ENCODE measurements around the gene TNFAIP8L1.
"Not testable (repeated sequence)": the region's sequence is repeated elsewhere in the genome, so short reads cannot be mapped to it uniquely, and the experiment has no call there.

The TNFAIP8L1 gene

DNA sequence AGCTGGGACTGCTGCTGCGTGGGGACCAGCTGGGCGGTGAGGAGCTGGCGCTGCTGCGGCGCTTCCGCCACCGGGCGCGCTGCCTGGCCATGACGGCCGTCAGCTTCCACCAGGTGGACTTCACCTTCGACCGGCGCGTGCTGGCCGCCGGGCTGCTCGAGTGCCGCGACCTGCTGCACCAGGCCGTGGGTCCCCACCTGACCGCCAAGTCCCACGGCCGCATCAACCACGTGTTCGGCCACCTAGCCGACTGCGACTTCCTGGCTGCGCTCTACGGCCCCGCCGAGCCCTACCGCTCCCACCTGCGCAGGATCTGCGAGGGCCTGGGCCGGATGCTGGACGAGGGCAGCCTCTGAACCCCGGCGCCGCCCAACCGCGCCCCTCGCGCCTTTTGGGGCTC, 12.8 kb downstream of the TNFAIP8L1 start:
- no peak for DNase-seq

- no peak for DNase-seq
Measured at GRCh38 chr19:4653793-4654436, 14.6 kb downstream of the TNFAIP8L1 start.

GRCh38 chr19:4654437-4655361, 15.4 kb downstream of the TNFAIP8L1 start:
- no peak for DNase-seq

DNA sequence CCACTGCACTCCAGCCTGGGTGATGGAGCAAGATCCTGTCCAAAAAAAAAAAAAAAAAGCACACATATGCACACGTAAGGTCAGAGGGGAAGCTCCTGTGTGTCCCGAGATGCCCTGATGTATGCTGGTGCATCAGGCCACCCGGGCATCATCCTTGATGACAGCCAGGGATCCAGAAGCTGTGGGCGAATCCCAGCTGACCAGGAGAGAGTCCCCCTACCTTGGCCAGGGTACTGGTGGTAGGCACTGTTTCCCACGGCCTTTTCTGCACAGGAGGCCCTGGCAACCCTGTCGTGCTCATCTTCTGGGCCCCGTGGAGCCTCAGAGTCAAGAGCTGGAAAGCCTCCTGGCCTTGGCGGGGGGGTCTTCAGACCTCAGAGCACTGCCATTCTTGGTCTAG, 16.8 kb downstream of the TNFAIP8L1 start:
- no peak for DNase-seq

DNA sequence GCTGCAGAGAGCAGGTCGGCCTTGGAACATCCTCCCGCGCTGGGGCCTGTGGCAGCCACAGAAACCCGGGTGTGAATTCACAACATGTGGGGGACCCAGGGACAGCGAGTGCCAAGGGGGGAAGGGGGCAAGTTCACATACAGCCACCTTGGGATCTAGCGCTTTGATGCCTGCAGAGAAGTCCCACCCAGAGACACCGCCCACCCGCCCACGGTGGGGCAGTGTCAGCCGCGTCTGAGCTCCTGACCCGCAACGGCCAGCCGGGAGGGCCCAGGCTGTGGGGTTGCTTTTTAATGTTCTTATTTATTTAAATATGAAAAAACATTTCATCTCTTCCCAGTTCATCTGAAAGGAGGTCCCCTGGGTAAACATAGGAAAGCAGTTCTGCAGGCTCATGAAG, 17.9 kb downstream of the TNFAIP8L1 start:
- no peak for DNase-seq

- no peak for DNase-seq
Measured at GRCh38 chr19:4657835-4658234, 18.5 kb downstream of the TNFAIP8L1 start.

GRCh38 chr19:4660181-4660791, 21.0 kb downstream of the TNFAIP8L1 start:
- no peak for DNase-seq

GRCh38 chr19:4660993-4661392, 21.7 kb downstream of the TNFAIP8L1 start:
- DNase-seq: no peak

DNA sequence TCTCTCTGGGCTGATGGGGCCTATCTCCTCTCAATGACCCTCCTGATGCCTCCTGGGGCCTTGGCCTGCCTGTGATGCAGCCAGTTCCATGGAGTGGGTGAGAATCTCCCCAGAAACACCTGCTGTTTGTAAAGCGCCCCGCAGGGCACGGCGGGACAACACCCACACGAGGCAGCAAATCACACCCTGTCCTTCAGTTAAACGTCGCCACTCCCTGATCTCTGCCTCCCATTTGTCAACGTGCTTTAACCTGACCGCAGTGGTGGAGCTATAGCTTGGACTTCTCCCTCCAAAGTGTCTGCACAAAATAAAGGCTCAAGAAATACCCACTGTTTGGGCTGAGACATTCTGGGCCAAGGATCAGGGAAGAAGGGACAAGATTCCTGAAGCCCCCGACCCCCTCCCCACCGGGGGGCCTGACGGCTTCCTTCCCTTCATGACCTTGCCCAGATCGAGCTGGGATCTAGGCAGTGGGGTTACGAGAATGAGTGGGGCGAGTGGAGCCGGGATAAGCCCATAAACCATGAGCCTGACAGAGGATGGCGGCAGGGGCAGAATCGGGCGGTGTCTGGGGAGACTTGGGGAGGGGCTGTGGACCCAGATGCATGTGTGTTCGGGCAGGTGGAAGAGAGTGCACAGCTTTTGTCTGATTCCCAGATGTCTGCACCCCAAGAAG, 22.8 kb downstream of the TNFAIP8L1 start:
- DNase-seq: no peak

- no peak for DNase-seq
Measured at GRCh38 chr19:4662812-4663211, 23.5 kb downstream of the TNFAIP8L1 start.

GRCh38 chr19:4664642-4665041, 25.3 kb downstream of the TNFAIP8L1 start:
- no peak for DNase-seq

DNA sequence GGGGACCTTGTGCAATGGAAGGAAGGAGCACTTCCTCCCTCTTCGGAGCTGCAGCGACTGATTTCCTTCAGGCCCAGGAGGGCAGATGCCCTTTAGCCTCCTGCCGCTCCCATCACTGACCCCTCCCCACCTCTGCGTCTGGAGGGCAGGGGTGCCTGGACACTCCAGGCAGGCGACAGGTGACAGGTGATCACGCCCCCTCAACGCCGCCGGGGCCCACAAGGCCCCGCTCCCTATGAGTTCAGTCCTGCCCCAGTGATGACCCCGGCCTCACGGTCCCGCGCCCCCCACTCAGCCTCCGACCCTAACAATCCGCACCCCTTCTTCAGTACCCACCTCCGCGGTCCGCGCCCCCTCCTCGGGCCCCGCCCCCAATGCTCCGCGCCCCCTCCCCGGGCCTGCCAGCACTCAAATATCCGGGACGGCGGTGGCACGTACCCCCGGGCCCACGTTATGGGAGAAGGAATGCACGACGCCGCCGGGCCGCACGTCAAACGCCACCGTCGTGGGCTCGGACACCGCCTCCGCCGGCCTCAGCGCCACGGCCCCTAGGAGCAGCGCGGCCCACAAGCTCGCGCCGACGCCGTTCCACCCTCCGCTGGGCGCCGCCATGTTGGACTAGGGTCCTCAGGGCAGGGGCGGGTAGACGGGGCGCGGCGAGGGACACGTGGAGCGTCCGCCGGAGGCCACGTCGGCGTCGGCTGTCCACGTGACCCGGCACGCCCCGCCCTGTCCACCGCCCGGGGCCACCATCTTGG, 30.6 kb downstream of the TNFAIP8L1 start, which contains the start of gene MYDGF:
TSS of gene MYDGF (minus strand) at position 620 of the 758 bp plus-strand sequence. CDS start at position 612, 8 bp downstream.
- peak; percentile 28 for DNase-seq

GRCh38 chr19:4671185-4671851, 32.0 kb downstream of the TNFAIP8L1 start:
- DNase-seq: no peak

DNA sequence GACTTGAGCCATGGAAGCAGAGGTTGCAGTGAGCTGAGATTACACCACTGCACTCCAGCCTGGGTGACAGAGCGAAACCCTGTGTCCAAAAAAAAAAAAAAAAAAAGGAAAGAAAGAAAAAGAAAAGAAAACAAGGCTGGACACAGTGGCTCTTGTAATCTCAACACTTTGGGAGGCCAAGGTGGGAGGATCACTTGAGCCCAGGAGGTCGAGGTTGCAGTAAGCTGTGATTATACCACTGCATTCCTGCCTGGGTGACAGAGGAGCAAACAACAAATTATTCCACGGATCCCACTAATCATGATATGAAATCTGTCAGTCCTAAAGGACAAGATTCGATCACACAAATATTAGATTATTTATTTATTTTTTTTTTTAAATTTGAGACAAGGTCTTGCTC, 33.9 kb downstream of the TNFAIP8L1 start:
- DNase-seq: no peak

GRCh38 chr19:4673726-4674125, 34.4 kb downstream of the TNFAIP8L1 start:
- DNase-seq: no peak

DNA sequence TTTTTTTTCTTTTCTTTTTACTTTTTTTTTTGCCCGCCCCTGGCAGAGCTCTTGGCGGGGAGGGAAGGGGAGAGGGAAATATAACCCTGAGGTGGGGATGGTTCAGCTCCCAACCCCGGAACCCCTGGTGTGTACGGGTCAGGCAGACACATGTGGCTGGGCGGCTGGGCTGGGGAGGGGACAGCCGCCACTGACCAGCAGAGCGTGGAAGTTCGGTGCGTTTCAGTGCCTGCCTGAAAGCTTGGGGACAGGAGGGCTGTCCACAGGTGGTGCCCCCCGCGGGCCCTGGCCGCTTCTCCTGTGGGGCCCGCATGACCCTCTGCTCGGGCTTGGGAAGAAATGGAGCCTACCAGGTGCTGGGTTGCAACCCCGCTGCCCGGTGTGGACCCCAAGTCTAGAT, 36.0 kb downstream of the TNFAIP8L1 start:
- DNase-seq: no peak

GRCh38 chr19:4676955-4677731, 37.8 kb downstream of the TNFAIP8L1 start:
- DNase-seq: peak; percentile 69

DNA sequence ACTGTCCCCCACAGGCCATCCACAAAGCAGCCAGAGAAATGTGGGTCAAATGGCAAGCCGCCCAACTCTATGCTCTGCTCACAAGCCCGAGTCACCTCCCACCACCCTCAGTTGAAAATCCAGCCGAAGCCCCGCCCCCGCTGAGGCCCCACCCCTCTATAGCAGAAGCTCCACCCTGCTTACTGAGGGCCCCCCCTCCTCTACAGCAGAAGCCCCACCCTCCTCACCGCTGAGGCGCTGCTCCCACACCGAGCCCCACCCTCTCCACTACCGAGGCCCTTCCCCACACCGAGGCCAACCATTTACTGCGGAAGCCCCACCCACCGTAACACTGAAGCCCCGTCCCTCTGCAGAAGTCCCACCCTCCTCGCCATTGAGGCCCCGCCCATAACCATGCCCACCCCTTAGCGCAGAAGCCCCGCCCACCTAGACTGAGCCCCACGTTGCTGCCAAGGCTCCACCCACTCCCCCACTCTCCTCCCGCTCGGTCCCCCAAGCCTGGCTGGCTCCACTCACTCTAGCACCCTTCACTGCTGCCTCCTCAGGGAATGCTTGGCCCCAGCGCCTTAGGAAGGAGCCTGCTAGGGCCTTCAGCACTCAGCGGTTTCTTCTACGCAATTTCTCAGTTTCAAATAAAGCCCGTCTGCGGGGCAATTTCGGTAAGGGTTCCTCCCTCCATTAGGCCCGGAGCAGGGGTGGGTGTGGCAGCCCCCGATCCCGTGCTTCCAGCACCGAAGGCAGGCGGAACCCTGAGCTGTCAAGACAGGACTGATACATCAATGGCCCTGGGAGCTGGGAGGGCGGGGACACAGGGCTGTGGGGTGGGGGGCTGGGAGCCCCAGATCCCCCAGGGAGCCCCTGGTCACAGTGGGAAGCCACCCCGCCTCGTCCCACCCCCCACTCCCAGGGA, 39.8 kb downstream of the TNFAIP8L1 start:
- DNase-seq: no peak

DNA sequence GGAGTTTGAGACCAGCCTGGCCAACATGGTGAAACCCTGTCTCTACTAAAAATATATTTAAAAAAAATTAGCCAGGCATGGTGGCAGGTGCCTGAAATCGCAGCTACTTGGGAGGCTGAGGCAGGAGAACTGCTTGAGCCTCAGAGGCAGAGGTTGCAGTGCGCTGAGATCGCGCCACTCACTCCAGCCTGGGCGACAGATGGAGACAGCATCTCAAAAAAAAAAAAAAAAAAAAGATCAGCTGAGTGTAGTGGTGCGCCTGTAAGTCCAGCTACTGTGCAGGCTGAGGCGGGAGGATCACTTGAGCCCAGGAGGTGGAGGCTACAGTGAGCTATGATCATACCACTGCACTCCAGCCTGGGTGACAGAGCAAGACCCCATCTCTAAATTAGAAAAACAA, 40.7 kb downstream of the TNFAIP8L1 start:
- DNase-seq: not testable (repeated sequence)

Measured in NCI-H524 treated with DMSO at 0.1 percent for 48 hours (cell line).